Stimulated activated memory B cell treated with anti-CD40 and anti-IgM and Interleukin-4, amounts not matched to agents 10 μg/mL and 1 μg/mL and 100 μg/mL, for 72 hours (primary cell): Measurements from ENCODE around the gene ENPP1.
"Not testable (repeated sequence)": the region's sequence is repeated elsewhere in the genome, so short reads cannot be mapped to it uniquely, and the experiment has no call there.

Source experiments
- ATAC-seq: fragments of 150-1000 bp; cut with Tn5 transposase; 2 replicates; pipeline ENCODE4 v1.10.0; 2021
- H3K27ac Mint-ChIP-seq: one replicate; pipeline ENCODE4 v1.8.0; 2022; ENCODE audit warnings: mild to moderate bottlenecking, mixed read lengths
- H3K27me3 Mint-ChIP-seq: one replicate; pipeline ENCODE4 v1.8.0; 2022; ENCODE audit warnings: mixed read lengths
- H3K36me3 Mint-ChIP-seq: one replicate; pipeline ENCODE4 v1.8.0; 2022; ENCODE audit warnings: mixed read lengths
- H3K4me1 Mint-ChIP-seq: one replicate; pipeline ENCODE4 v1.8.0; 2022; ENCODE audit warnings: mixed read lengths
- H3K4me3 Mint-ChIP-seq: one replicate; pipeline ENCODE4 v1.8.0; 2022; ENCODE audit warnings: mild to moderate bottlenecking, moderate library complexity, mixed read lengths
- H3K9me3 Mint-ChIP-seq: one replicate; pipeline ENCODE4 v1.8.0; 2022; ENCODE audit warnings: mixed read lengths

The ENPP1 gene

GRCh38 chr6:131838051-131838450 is 30.2 kb downstream of the ENPP1 start:
- Mint-ChIP-seq H3K4me3 (no peak overlapping the region), H3K4me1 (no peaks in the 10 kb centered on the region), H3K36me3 (no peaks in the 10 kb centered on the region), H3K9me3 (no peaks in the 10 kb centered on the region), H3K27ac (no peak overlapping the region), H3K27me3 (no peaks in the 10 kb centered on the region)
- no peak for ATAC-seq

- no peak overlapping the region for H3K27ac Mint-ChIP-seq
- no peaks in the 10 kb centered on the region for H3K36me3 Mint-ChIP-seq
- H3K4me3 Mint-ChIP-seq: no peak overlapping the region
- H3K27me3 Mint-ChIP-seq: no peaks in the 10 kb centered on the region
- no peaks in the 10 kb centered on the region for H3K4me1 Mint-ChIP-seq
- no peak for ATAC-seq
- no peaks in the 10 kb centered on the region for H3K9me3 Mint-ChIP-seq
Measured at GRCh38 chr6:131839388-131839787, 31.6 kb downstream of the ENPP1 start.

- no peak overlapping the region for H3K27ac Mint-ChIP-seq
- H3K9me3 Mint-ChIP-seq: no peaks in the 10 kb centered on the region
- H3K4me3 Mint-ChIP-seq: no peak overlapping the region
- no peak for ATAC-seq
- H3K4me1 Mint-ChIP-seq: no peaks in the 10 kb centered on the region
- no peaks in the 10 kb centered on the region for H3K36me3 Mint-ChIP-seq
- H3K27me3 Mint-ChIP-seq: no peaks in the 10 kb centered on the region
Measured at GRCh38 chr6:131840441-131840840, 32.6 kb downstream of the ENPP1 start.

- Mint-ChIP-seq H3K4me3 (no peak overlapping the region), H3K4me1 (no peaks in the 10 kb centered on the region), H3K27ac (no peak overlapping the region), H3K9me3 (no peaks in the 10 kb centered on the region), H3K27me3 (no peaks in the 10 kb centered on the region), H3K36me3 (no peaks in the 10 kb centered on the region)
- ATAC-seq: no peak
Measured at GRCh38 chr6:131840936-131841583, 33.2 kb downstream of the ENPP1 start.

GRCh38 chr6:131843768-131844167 is 35.9 kb downstream of the ENPP1 start:
- H3K4me3 Mint-ChIP-seq: no peak overlapping the region
- ATAC-seq: no peak
- H3K4me1 Mint-ChIP-seq: no peaks in the 10 kb centered on the region
- no peaks in the 10 kb centered on the region for H3K36me3 Mint-ChIP-seq
- no peak overlapping the region for H3K27ac Mint-ChIP-seq
- no peaks in the 10 kb centered on the region for H3K9me3 Mint-ChIP-seq
- H3K27me3 Mint-ChIP-seq: no peaks in the 10 kb centered on the region

GRCh38 chr6:131844243-131844841 is 36.5 kb downstream of the ENPP1 start:
- no peaks in the 10 kb centered on the region for H3K27me3 Mint-ChIP-seq
- no peaks in the 10 kb centered on the region for H3K36me3 Mint-ChIP-seq
- H3K4me1 Mint-ChIP-seq: no peaks in the 10 kb centered on the region
- H3K4me3 Mint-ChIP-seq: no peak overlapping the region
- no peaks in the 10 kb centered on the region for H3K9me3 Mint-ChIP-seq
- ATAC-seq: no peak
- no peak overlapping the region for H3K27ac Mint-ChIP-seq

GRCh38 chr6:131846023-131846663 is 38.3 kb downstream of the ENPP1 start:
- no peak overlapping the region for H3K4me3 Mint-ChIP-seq
- no peaks in the 10 kb centered on the region for H3K36me3 Mint-ChIP-seq
- H3K4me1 Mint-ChIP-seq: no peaks in the 10 kb centered on the region
- no peak overlapping the region for H3K27ac Mint-ChIP-seq
- no peak for ATAC-seq
- H3K27me3 Mint-ChIP-seq: no peaks in the 10 kb centered on the region
- H3K9me3 Mint-ChIP-seq: no peaks in the 10 kb centered on the region

- Mint-ChIP-seq H3K27ac (no peak overlapping the region), H3K4me3 (no peak overlapping the region), H3K27me3 (no peaks in the 10 kb centered on the region), H3K4me1 (no peaks in the 10 kb centered on the region), H3K9me3 (no peaks in the 10 kb centered on the region), H3K36me3 (no peaks in the 10 kb centered on the region)
- no peak for ATAC-seq
Measured at GRCh38 chr6:131846905-131847304, 39.1 kb downstream of the ENPP1 start.

- no peak for ATAC-seq
- H3K36me3 Mint-ChIP-seq: no peaks in the 10 kb centered on the region
Measured at GRCh38 chr6:131849799-131850198, 42.0 kb downstream of the ENPP1 start.

GRCh38 chr6:131851049-131851769 is 43.4 kb downstream of the ENPP1 start:
- Mint-ChIP-seq H3K27ac (no peak overlapping the region), H3K4me3 (no peak overlapping the region), H3K9me3 (no peaks in the 10 kb centered on the region), H3K27me3 (no peaks in the 10 kb centered on the region), H3K36me3 (no peaks in the 10 kb centered on the region), H3K4me1 (no peaks in the 10 kb centered on the region)
- no peak for ATAC-seq

More at GRCh38 chr6:131849799-131850198, 42.0 kb downstream of the ENPP1 start:
- no peaks in the 10 kb centered on the region for H3K27me3 Mint-ChIP-seq
- no peak overlapping the region for H3K27ac Mint-ChIP-seq
- no peaks in the 10 kb centered on the region for H3K4me1 Mint-ChIP-seq
- H3K9me3 Mint-ChIP-seq: no peaks in the 10 kb centered on the region
- H3K4me3 Mint-ChIP-seq: no peak overlapping the region

- H3K4me1 Mint-ChIP-seq: no peaks in the 10 kb centered on the region
- H3K9me3 Mint-ChIP-seq: no peaks in the 10 kb centered on the region
- no peaks in the 10 kb centered on the region for H3K27me3 Mint-ChIP-seq
- no peak overlapping the region for H3K27ac Mint-ChIP-seq
- no peaks in the 10 kb centered on the region for H3K36me3 Mint-ChIP-seq
- H3K4me3 Mint-ChIP-seq: no peak overlapping the region
- no peak for ATAC-seq
Measured at GRCh38 chr6:131852200-131852599, 44.4 kb downstream of the ENPP1 start.

GRCh38 chr6:131854803-131855202 is 47.0 kb downstream of the ENPP1 start:
- Mint-ChIP-seq H3K27me3 (no peaks in the 10 kb centered on the region), H3K36me3 (no peaks in the 10 kb centered on the region), H3K4me1 (no peaks in the 10 kb centered on the region), H3K27ac (no peak overlapping the region), H3K9me3 (no peaks in the 10 kb centered on the region), H3K4me3 (no peak overlapping the region)
- no peak for ATAC-seq

- ATAC-seq: no peak
- H3K36me3 Mint-ChIP-seq: no peaks in the 10 kb centered on the region
- H3K27me3 Mint-ChIP-seq: no peaks in the 10 kb centered on the region
- no peak overlapping the region for H3K4me3 Mint-ChIP-seq
- no peak overlapping the region for H3K27ac Mint-ChIP-seq
- H3K9me3 Mint-ChIP-seq: no peaks in the 10 kb centered on the region
- no peaks in the 10 kb centered on the region for H3K4me1 Mint-ChIP-seq
Measured at GRCh38 chr6:131858765-131859415, 51.1 kb downstream of the ENPP1 start.

- H3K4me3 Mint-ChIP-seq, H3K9me3 Mint-ChIP-seq, H3K27me3 Mint-ChIP-seq, H3K36me3 Mint-ChIP-seq, ATAC-seq, H3K4me1 Mint-ChIP-seq, H3K27ac Mint-ChIP-seq: not testable (repeated sequence)
Measured at GRCh38 chr6:131859658-131860057, 51.8 kb downstream of the ENPP1 start.

GRCh38 chr6:131861381-131861780 is 53.6 kb downstream of the ENPP1 start:
- Mint-ChIP-seq H3K27ac (no peak overlapping the region), H3K4me3 (no peak overlapping the region), H3K27me3 (no peaks in the 10 kb centered on the region), H3K36me3 (no peaks in the 10 kb centered on the region), H3K9me3 (no peaks in the 10 kb centered on the region), H3K4me1 (no peaks in the 10 kb centered on the region)
- no peak for ATAC-seq
